ENCODE data around the gene OTUD4. TPM values are rescaled to one million over a fixed set of nuclear protein-coding genes. Genes with fewer than 3 reads are reported as not detected.

OTUD4 gene
- total RNA-seq, 4 donors from 2014 or later = 33.7 to 44.8 (median 35.9) TPM

GRCh38 chr4:145199051-145199716 lies 18.8 kb upstream of the OTUD4 start:
- no peak overlapping the region for H3K4me3 ChIP-seq
- H3K4me1 ChIP-seq = no peaks in the 10 kb centered on the region
- H3K36me3 ChIP-seq = no peaks in the 10 kb centered on the region
- H3K9me3 ChIP-seq = no peaks in the 10 kb centered on the region
- H3K27ac ChIP-seq = no peak overlapping the region
- no peak for TF ChIP-seq CTCF (IDR thresholded peaks at IDR 0.05)
- no peak for TF ChIP-seq EP300 (IDR thresholded peaks at IDR 0.05)
- TF ChIP-seq POLR2A (IDR thresholded peaks at IDR 0.05) = no peak
- 91 to 95% methylated on average over 6 of the region's 6 CpGs for WGBS, 2 donors
- DNase-seq (ENCODE audit: low spot score in 2 of 2) = no peak
- no peaks in the 10 kb centered on the region for H3K27me3 ChIP-seq

GRCh38 chr4:145196747-145197146 lies 16.4 kb upstream of the OTUD4 start:
- H3K36me3 ChIP-seq = no peaks in the 10 kb centered on the region
- DNase-seq (ENCODE audit: low spot score in 2 of 2) = no peak
- H3K4me1 ChIP-seq = no peaks in the 10 kb centered on the region
- no peak overlapping the region for H3K27ac ChIP-seq
- no peak overlapping the region for H3K4me3 ChIP-seq
- H3K9me3 ChIP-seq = no peaks in the 10 kb centered on the region
- WGBS, 2 donors = 76 to 77% methylated on average over 3 of the region's 3 CpGs
- TF ChIP-seq EP300 (IDR thresholded peaks at IDR 0.05) (no peak), CTCF (IDR thresholded peaks at IDR 0.05) (no peak), POLR2A (IDR thresholded peaks at IDR 0.05) (no peak)
- H3K27me3 ChIP-seq = no peaks in the 10 kb centered on the region

- no peak for DNase-seq (ENCODE audit: low spot score in 2 of 2)
These were observed 15.0 kb upstream of the OTUD4 start for GRCh38 chr4:145195167-145195952.

GRCh38 chr4:145189981-145190380 lies 9.6 kb upstream of the OTUD4 start:
- no peaks in the 10 kb centered on the region for H3K36me3 ChIP-seq
- no peak overlapping the region for H3K4me3 ChIP-seq
- no peaks in the 10 kb centered on the region for H3K9me3 ChIP-seq
- no peak for DNase-seq (ENCODE audit: low spot score in 2 of 2)
- TF ChIP-seq EP300 (IDR thresholded peaks at IDR 0.05) (no peak), POLR2A (IDR thresholded peaks at IDR 0.05) (no peak), CTCF (IDR thresholded peaks at IDR 0.05) (no peak)
- no peaks in the 10 kb centered on the region for H3K27me3 ChIP-seq
- no peak overlapping the region for H3K27ac ChIP-seq
- no peaks in the 10 kb centered on the region for H3K4me1 ChIP-seq
- 46 to 56% methylated on average over 3 of the region's 3 CpGs for WGBS, 2 donors

More at GRCh38 chr4:145195167-145195952, 15.0 kb upstream of the OTUD4 start:
- TF ChIP-seq CTCF (IDR thresholded peaks at IDR 0.05) (no peak), EP300 (IDR thresholded peaks at IDR 0.05) (no peak), POLR2A (IDR thresholded peaks at IDR 0.05) (no peak)
- H3K36me3 ChIP-seq = no peaks in the 10 kb centered on the region
- no peaks in the 10 kb centered on the region for H3K9me3 ChIP-seq
- WGBS, 2 donors = 87 to 89% methylated on average over 3 of the region's 3 CpGs
- no peak overlapping the region for H3K27ac ChIP-seq
- H3K27me3 ChIP-seq = no peaks in the 10 kb centered on the region
- H3K4me3 ChIP-seq = no peak overlapping the region
- no peaks in the 10 kb centered on the region for H3K4me1 ChIP-seq

- Histone ChIP-seq H3K36me3 (no peaks in the 10 kb centered on the region), H3K4me1 (no peaks in the 10 kb centered on the region), H3K27me3 (no peaks in the 10 kb centered on the region), H3K9me3 (no peaks in the 10 kb centered on the region), H3K4me3 (no peak overlapping the region), H3K27ac (no peak overlapping the region)
- DNase-seq (ENCODE audit: low spot score in 2 of 2) = no peak
- TF ChIP-seq POLR2A (IDR thresholded peaks at IDR 0.05) (no peak), EP300 (IDR thresholded peaks at IDR 0.05) (no peak), CTCF (IDR thresholded peaks at IDR 0.05) (no peak)
- WGBS, 2 donors = 70 to 80% methylated on average over 3 of the region's 3 CpGs
These were observed 6.3 kb upstream of the OTUD4 start for GRCh38 chr4:145186729-145187128.

Measured in tibial nerve (tissue), 4 donors.